ENCODE measurements around the gene BRSK2. TPM values are rescaled to one million over a fixed set of nuclear protein-coding genes. Genes with fewer than 3 reads are reported as not detected.

Gene BRSK2
- total RNA-seq, 3 donors from 2014 or later: 0.53 to 0.94 (median 0.76) TPM

DNA sequence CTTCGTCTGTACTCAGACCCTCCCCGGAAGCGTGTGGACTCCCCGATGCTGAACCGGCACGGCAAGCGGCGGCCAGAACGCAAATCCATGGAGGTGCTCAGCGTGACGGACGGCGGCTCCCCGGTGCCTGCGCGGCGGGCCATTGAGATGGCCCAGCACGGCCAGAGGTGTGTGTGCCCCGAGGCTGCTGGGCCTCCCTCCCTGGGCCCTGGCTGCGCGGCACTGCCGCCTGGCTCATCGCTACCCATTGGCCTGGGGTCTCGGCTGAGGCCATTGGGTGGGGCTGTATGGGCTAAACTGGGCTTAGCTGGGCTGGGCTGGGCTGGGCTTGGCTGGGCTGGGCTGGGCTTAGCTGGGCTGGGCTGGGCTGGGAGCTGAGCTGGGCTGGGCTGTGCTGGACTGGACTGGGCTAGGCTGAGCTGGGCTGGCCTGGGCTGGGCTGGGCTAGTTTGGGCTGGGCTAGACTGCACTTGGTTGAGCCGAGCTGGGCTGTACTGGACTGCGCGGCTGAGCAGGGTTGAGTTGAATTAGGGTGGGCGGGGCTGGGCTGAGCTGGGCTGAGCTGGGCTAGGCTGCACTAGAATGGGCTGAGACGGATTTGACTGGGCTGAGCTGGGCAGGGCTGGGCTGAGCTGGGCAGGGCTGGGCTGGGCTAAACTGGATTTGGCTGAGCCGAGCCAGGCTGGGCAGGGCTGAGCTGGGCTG, 56.2 kb downstream of the BRSK2 start:
- no peaks in the 10 kb centered on the region for H3K4me1 Mint-ChIP-seq (ENCODE audit: low read depth)
- no peak for DNase-seq
- H3K36me3 Mint-ChIP-seq (ENCODE audit: insufficient read depth): no peaks in the 10 kb centered on the region
- no peaks in the 10 kb centered on the region for H3K9me3 Mint-ChIP-seq
- H3K27me3 Mint-ChIP-seq (ENCODE audit: low read depth): no peaks in the 10 kb centered on the region
- ATAC-seq: no peak
- no peak overlapping the region for H3K4me3 Mint-ChIP-seq

DNA sequence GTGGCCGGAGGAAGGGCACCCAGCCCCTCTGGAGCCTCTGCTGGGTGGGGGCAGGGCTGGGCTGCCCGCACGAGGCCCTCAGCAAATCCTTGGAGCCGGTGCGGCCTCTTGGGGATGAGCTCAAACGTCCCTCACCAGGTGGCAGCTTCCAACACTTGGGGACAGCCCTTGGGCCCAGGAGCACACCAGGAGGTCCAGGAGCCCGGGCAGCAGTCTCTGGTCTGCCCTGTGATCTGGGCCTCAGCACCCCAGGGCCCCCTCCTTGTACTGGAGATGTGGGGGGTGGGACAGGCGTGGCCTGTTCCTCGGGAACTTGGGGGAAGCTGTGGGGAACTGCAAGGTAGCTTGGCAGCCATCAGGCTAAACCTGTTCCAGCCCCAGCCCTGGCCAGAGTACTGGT, 56.9 kb downstream of the BRSK2 start:
- DNase-seq: no peak
- Mint-ChIP-seq H3K27me3 (ENCODE audit: low read depth) (no peaks in the 10 kb centered on the region), H3K4me1 (ENCODE audit: low read depth) (no peaks in the 10 kb centered on the region), H3K9me3 (no peaks in the 10 kb centered on the region), H3K36me3 (ENCODE audit: insufficient read depth) (no peaks in the 10 kb centered on the region), H3K4me3 (no peak overlapping the region)
- ATAC-seq: no peak

DNA sequence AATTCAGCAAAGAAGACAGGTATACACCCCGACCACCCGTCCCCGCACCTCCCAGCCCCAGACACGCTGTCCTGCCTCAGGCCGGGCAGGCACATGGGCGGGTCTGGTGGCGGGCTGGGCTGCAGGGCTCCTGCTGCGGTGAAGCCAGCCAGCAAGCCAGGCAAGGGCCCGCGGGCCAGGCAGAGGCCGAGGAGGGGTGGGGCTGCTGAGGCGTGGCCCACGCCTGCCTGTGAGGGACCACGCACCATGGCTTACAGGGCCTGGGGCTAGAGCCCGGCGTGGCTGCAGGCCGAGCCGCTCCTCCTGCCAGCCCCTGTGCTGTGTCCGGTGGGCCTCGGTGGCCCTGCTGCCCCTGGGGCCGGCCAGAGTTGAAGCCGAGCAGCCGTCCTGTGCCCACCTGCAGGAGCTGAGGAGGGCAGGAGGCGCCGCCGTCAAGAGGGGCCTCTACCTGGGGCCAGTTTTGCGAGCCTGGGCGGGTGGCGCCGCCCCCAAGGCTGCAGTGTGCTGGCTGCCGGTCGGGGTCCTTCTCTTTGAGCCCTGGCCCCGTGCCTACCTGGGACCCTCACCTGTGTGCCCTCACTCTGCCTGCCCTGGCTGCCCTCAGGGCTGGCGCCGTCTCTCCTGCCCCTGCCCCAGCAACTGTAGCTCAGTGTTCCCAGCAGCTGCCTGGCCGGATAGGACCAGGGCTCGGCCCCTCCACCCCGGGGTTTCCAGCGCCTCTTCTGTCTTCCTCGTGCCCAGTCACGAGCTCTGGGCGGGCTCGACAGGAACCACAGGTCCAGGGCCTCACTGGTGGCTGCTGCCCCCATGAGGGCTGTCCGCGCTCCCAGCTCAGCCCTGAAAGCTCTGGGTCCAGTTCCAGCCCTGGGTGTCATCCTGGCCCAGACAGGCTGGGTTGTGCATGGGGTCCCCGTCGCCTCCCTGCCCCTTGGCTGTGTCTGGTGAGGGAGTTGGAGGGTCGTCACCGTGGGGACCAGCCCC, 58.4 kb downstream of the BRSK2 start:
- Mint-ChIP-seq H3K36me3 (ENCODE audit: insufficient read depth) (no peaks in the 10 kb centered on the region), H3K4me1 (ENCODE audit: low read depth) (no peaks in the 10 kb centered on the region), H3K9me3 (no peaks in the 10 kb centered on the region), H3K27me3 (ENCODE audit: low read depth) (no peaks in the 10 kb centered on the region), H3K4me3 (no peak overlapping the region)
- no peak for DNase-seq
- ATAC-seq: no peak

DNA sequence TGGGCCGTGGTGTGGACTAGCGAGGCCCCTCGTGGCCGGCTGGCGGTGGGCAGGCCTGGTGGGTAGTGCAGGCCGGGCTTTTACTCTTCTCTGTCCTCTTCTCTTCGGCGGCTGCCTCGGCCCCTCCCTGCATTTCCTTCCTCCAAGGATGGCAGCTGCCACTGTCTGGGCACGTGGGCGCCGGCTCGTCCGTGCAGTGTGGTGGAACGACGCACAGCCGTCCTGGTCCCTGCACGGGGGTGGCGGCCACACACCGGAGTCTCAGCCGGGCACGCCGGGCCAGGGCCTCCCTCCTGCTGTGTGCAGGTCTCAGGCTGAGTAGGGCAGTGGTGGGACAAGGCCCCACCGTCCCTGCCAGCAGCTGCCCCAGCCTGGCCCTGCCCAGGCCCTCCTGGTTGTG, 59.1 kb downstream of the BRSK2 start:
- Mint-ChIP-seq H3K27me3 (ENCODE audit: low read depth) (no peaks in the 10 kb centered on the region), H3K9me3 (no peaks in the 10 kb centered on the region), H3K36me3 (ENCODE audit: insufficient read depth) (no peaks in the 10 kb centered on the region), H3K4me3 (no peak overlapping the region), H3K4me1 (ENCODE audit: low read depth) (no peaks in the 10 kb centered on the region)
- no peak for ATAC-seq
- no peak for DNase-seq

DNA sequence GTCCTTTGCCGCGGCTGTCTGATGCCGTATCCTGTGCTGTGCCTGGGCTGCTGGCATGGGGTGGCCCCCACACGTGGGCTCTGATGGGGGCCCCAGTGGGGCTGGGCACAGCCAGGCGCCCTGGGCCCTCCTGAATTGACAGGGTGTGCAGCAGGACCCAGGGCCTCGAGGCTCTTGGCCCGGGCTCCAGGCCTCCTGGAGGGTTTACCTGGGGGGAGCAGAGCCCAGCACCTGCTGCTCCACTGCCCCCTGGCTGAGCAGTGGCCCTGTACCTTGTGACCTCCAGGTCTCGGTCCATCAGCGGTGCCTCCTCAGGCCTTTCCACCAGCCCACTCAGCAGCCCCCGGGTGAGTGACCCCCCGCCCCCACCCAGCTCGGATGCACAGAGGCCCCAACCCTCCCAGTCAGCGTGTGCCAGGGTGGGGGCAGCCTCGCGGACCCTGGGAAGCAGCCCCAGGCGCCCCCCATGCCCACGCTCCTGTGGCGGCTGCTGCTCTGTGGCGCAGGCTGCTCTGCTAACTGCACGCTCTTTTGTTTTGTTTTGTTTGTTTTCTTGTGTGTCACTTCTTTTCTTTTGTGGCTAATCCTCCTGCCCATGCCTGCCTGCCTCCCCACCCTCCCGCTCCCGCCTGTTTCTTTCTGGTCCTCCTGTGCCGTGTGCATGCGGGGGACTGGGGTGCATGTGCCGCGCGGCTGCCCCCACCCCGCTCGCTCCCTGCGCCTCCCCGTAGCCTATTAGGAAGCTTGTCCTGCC, 59.9 kb downstream of the BRSK2 start:
- Mint-ChIP-seq H3K36me3 (ENCODE audit: insufficient read depth) (no peaks in the 10 kb centered on the region), H3K27me3 (ENCODE audit: low read depth) (no peaks in the 10 kb centered on the region), H3K4me3 (no peak overlapping the region), H3K9me3 (no peaks in the 10 kb centered on the region), H3K4me1 (ENCODE audit: low read depth) (no peaks in the 10 kb centered on the region)
- ATAC-seq (no peak), DNase-seq (no peak)

DNA sequence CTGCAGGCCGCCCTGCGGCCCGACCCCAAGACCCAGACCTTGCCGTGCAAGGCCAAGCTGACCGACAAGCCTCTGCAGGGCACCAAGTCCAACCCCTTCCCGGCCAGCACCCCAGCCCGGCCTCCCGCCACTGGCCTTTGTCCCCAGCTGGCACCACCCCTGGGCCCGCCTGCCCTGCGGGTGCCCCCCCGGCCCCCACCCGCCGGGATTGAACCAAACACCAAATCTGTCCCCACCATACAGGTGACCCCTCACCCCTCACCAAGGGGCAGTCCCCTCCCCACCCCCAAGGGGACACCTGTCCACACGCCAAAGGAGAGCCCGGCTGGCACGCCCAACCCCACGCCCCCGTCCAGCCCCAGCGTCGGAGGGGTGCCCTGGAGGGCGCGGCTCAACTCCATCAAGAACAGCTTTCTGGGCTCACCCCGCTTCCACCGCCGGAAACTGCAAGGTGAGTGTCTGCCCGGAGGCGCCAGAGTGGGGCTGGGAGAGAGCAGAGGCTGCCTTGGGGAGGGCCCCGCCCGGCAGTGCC, 60.7 kb downstream of the BRSK2 start:
- Mint-ChIP-seq H3K9me3 (no peaks in the 10 kb centered on the region), H3K4me3 (no peak overlapping the region), H3K27me3 (ENCODE audit: low read depth) (no peaks in the 10 kb centered on the region), H3K4me1 (ENCODE audit: low read depth) (no peaks in the 10 kb centered on the region), H3K36me3 (ENCODE audit: insufficient read depth) (no peaks in the 10 kb centered on the region)
- ATAC-seq (no peak), DNase-seq (no peak)

DNA sequence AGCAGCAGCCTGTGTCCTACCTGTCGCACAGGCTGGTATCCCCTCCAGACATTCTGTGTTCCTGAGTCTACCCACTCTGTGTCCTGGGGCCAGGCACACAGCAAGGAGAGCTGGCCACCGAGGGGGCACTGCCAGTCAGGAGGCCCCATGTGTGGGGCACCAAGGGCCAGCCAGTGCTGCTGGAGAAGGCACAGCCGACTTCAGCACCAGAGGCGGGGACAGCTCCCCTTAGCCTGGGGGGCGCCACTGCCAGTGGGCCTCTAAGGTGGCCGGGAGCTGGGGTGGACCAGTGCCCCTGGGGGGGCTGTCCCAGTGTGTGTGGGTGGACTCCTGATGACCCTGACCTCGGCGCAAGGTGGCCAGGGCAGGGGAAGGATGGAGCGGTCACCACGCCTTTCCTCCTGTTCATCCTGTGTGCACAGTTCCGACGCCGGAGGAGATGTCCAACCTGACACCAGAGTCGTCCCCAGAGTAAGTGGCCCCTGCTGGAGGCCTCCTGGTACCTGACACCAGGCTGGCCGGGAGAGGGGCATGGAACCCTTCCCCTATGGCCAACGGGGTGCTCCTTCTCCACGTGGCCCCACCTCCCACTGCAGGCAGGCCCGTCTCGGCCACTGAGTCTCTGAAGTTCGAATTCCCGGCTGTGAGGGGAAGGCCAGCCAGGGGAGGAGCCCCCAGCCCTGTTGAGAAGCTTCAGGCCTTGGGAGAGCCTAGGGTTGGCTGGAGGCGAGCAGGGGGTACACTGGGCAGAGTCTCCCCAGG, 61.4 kb downstream of the BRSK2 start:
- H3K4me1 Mint-ChIP-seq (ENCODE audit: low read depth): no peaks in the 10 kb centered on the region
- no peak for DNase-seq
- no peaks in the 10 kb centered on the region for H3K27me3 Mint-ChIP-seq (ENCODE audit: low read depth)
- H3K36me3 Mint-ChIP-seq (ENCODE audit: insufficient read depth): no peaks in the 10 kb centered on the region
- ATAC-seq: no peak
- no peak overlapping the region for H3K4me3 Mint-ChIP-seq
- H3K9me3 Mint-ChIP-seq: no peaks in the 10 kb centered on the region

DNA sequence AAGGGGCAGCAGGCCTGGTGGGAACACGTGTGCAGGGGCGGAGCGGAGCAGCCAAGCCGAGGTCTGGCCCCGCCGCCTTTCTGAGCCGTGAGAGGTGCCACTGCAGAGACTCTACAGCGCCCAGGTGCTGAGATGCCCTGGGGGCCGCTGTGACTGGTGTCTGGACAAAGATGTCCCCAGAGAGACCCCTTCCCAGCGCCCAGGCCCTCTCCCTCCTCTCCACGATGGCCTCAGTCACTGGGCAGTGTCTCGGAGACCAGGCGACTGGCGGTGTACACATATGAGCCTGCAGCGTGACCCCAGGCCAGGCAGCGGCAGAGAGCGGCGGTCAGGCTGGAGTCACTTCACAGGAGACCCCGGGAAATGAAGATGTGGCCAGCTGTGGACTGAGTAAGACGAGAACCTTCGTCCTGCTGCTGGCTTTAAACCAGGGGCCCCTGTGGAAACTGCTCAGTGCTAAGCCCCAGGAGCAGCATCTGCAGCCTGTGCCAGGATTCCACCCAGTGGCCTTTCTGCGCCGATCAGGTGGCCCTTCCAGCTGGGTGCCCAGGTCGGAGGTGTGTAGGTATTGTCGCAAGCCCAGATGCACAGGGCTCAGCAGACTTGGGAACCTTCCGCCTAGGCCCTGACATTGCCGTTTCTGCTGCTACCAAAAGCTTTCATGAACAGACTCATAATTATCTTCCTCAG, 62.2 kb downstream of the BRSK2 start:
- Mint-ChIP-seq H3K36me3 (ENCODE audit: insufficient read depth) (no peaks in the 10 kb centered on the region), H3K27me3 (ENCODE audit: low read depth) (no peaks in the 10 kb centered on the region), H3K4me3 (no peak overlapping the region), H3K9me3 (no peaks in the 10 kb centered on the region), H3K4me1 (ENCODE audit: low read depth) (no peaks in the 10 kb centered on the region)
- ATAC-seq (no peak), DNase-seq (no peak)

DNA sequence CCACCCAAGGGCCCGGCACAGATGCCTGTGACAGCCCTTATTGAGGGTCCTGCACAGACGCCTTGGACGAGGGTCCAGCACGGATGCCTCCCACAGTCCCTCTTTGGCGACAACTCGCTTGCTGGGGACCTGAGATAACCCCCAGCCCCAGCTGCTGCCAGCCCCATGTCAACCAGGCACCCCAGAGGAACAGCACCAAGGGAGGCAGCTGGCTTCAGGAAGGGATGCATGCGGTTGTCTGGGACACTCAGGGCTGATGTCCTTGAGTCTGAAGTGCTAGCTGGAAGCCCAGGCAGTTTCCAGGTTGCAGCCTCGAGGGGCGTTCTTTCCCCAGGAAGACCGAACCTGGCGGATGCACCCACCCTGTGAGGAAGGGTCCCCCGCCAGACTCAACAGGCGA, 63.0 kb downstream of the BRSK2 start:
- no peak for DNase-seq
- no peak for ATAC-seq
- no peak overlapping the region for H3K4me3 Mint-ChIP-seq
- no peaks in the 10 kb centered on the region for H3K27me3 Mint-ChIP-seq (ENCODE audit: low read depth)
- no peaks in the 10 kb centered on the region for H3K4me1 Mint-ChIP-seq (ENCODE audit: low read depth)
- H3K9me3 Mint-ChIP-seq: no peaks in the 10 kb centered on the region
- no peaks in the 10 kb centered on the region for H3K36me3 Mint-ChIP-seq (ENCODE audit: insufficient read depth)

DNA sequence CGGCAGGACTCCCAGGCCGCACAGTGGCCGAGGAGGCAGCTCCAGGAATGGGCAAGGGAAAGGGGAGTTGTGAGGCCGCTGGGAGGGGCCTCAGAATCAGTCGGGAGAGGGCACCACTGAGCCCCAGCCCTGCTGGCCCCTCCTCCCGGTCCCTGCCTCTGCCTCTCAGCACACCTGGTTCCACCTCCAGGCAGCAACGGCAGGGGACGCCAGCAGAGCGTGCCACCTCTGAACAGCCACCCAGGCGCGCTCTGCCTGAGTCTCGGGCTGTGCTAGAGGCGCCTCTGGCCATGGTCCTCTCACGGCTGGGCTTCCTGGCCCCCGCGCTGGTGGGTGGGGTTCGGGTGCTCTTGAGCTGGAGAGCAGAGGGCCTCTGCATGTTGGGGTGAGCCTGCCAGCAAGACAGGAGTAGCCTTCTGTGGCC, 63.9 kb downstream of the BRSK2 start:
- no peaks in the 10 kb centered on the region for H3K9me3 Mint-ChIP-seq
- no peaks in the 10 kb centered on the region for H3K27me3 Mint-ChIP-seq (ENCODE audit: low read depth)
- H3K36me3 Mint-ChIP-seq (ENCODE audit: insufficient read depth): no peaks in the 10 kb centered on the region

DNA sequence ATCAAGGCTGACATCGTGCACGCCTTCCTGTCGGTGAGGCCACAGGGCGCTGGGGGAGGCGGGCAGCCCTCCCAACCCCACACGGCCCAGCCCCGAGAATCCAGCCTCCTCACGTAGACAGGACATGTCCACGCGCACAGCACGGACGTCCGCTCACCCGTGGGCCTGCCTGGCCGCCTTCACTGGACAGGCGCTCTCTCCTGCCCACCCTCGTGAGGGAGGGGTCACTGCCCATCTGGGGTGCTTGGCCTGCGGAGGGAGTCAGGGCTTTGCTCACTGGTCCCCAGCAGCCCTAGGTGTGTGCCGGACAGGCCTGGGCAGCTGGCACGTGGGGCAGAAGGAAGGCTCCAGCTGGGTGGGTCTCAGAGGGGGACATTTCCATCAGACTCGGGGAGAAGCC, 64.8 kb downstream of the BRSK2 start:
- Mint-ChIP-seq H3K4me3 (no peak overlapping the region), H3K4me1 (ENCODE audit: low read depth) (no peaks in the 10 kb centered on the region), H3K27me3 (ENCODE audit: low read depth) (no peaks in the 10 kb centered on the region), H3K36me3 (ENCODE audit: insufficient read depth) (no peaks in the 10 kb centered on the region), H3K9me3 (no peaks in the 10 kb centered on the region)
- ATAC-seq (no peak), DNase-seq (no peak)

More for the DNA sequence above, 63.9 kb downstream of the BRSK2 start:
- DNase-seq: no peak
- Mint-ChIP-seq H3K4me3 (no peak overlapping the region), H3K4me1 (ENCODE audit: low read depth) (no peaks in the 10 kb centered on the region)
- no peak for ATAC-seq

DNA sequence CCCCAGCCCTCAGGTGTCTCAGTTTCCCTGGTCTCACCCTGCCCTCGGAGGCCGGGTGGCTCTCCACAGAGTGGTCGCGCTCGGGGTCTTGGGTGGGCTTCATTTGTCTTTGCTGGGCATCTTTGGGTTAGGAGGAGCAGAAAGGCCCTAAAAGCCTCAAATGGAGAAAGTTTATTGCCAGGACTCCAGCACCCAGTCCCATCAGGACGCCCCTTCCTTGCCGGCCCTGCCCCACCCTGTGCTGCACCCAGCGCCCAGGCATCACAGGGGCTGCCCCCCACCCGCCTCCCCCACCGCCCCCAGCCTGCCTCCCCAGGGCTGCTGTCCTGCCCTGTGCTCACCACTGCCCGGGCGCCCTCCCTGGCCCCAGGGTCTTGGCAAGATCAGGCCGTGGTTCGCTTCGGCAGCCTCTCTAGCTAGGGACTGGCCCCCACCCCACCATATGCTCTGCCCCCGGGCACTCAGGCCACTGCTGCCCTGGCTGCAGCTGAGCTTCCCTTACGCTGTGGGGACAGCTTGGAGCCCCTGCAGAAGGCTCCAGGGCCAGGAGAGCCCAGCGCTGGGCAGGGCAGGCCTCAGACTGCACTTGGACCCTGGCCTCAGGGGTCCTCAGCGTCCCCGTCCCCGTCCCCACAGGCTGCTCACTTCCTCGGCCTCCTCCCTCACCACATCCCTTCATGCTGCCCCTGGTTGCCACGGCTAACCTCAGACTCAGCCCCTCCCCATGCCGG, 65.5 kb downstream of the BRSK2 start:
- DNase-seq (no peak), ATAC-seq (no peak)
- Mint-ChIP-seq H3K4me1 (ENCODE audit: low read depth) (no peaks in the 10 kb centered on the region), H3K4me3 (no peak overlapping the region), H3K27me3 (ENCODE audit: low read depth) (no peaks in the 10 kb centered on the region), H3K36me3 (ENCODE audit: insufficient read depth) (no peaks in the 10 kb centered on the region), H3K9me3 (no peaks in the 10 kb centered on the region)

DNA sequence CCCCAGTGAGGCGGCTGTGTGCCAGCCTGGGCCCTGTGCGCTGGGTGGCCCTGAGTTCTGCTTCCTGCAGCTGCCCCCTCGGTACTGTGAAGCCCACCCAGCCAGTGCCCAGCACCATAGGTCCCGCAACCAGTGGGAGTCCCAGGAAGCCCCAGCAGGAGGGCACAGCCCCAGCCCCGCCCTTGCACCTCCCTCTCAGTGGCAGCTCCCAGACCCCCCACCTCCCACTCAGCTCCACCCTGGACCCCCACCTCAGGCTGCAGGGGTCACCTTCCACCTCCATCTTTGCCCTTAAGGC, 66.0 kb downstream of the BRSK2 start:
- H3K9me3 Mint-ChIP-seq: no peaks in the 10 kb centered on the region
- H3K27me3 Mint-ChIP-seq (ENCODE audit: low read depth): no peaks in the 10 kb centered on the region
- ATAC-seq (no peak), DNase-seq (no peak)
- H3K4me1 Mint-ChIP-seq (ENCODE audit: low read depth): no peaks in the 10 kb centered on the region
- no peaks in the 10 kb centered on the region for H3K36me3 Mint-ChIP-seq (ENCODE audit: insufficient read depth)
- H3K4me3 Mint-ChIP-seq: no peak overlapping the region

Data from activated T-cell treated with anti-CD3 and anti-CD28 coated beads, Interleukin-2, amount 50 U/mL, for 4 hours (primary cell).